Measurements from ENCODE around the gene ESRRA. TPM values are rescaled to one million over a fixed set of nuclear protein-coding genes. Genes with fewer than 3 reads are reported as not detected.
A peak's percentile ranks its signal among the peaks of the same experiment; 100 is the strongest.

ESRRA gene
- total RNA-seq, 4 donors from 2014 or later, result 65.0 to 93.6 (median 74.3) TPM

- 89% methylated on average over 10 of the region's 20 CpGs for WGBS
- H3K27me3 ChIP-seq, result no peaks in the 10 kb centered on the region
- no peak overlapping the region for H3K27ac ChIP-seq
- no peak overlapping the region for H3K4me3 ChIP-seq
- no peaks in the 10 kb centered on the region for H3K36me3 ChIP-seq
- no peaks in the 10 kb centered on the region for H3K9me3 ChIP-seq
- TF ChIP-seq POLR2AphosphoS5 (IDR thresholded peaks at IDR 0.05) (no peak), CTCF (IDR thresholded peaks at IDR 0.05) (no peak), POLR2A (IDR thresholded peaks at IDR 0.05) (no peak), EP300 (IDR thresholded peaks at IDR 0.05) (no peak)
- H3K4me1 ChIP-seq, result peaks cover 33% of the 10 kb centered on the region
- DNase-seq (ENCODE audit: low spot score in 2 of 2), result no peak
Observed at GRCh38 chr11:64353715-64354506, 48.6 kb downstream of the ESRRA start.

GRCh38 chr11:64355078-64355940, 50.0 kb downstream of the ESRRA start:
- H3K4me3 ChIP-seq, result peak overlapping the region; percentile 19
- peaks cover 41% of the 10 kb centered on the region for H3K4me1 ChIP-seq

GRCh38 chr11:64356498-64357411, 51.4 kb downstream of the ESRRA start:
- no peak overlapping the region for H3K27ac ChIP-seq
- no peaks in the 10 kb centered on the region for H3K27me3 ChIP-seq
- H3K4me1 ChIP-seq, result peaks cover 49% of the 10 kb centered on the region
- H3K4me3 ChIP-seq, result no peak overlapping the region
- TF ChIP-seq CTCF (IDR thresholded peaks at IDR 0.05) (peak in 1 of 2 donors; percentile 15), EP300 (IDR thresholded peaks at IDR 0.05) (no peak), POLR2A (IDR thresholded peaks at IDR 0.05) (no peak), POLR2AphosphoS5 (IDR thresholded peaks at IDR 0.05) (no peak)
- H3K36me3 ChIP-seq, result peaks cover 13% of the 10 kb centered on the region
- DNase-seq (ENCODE audit: low spot score in 2 of 2), result peak in 1 of 2 donors; percentile 65
- H3K9me3 ChIP-seq, result no peaks in the 10 kb centered on the region
- WGBS, result 82% methylated on average over 24 of the region's 25 CpGs

More at GRCh38 chr11:64355078-64355940, 50.0 kb downstream of the ESRRA start:
- Histone ChIP-seq H3K27ac (no peak overlapping the region), H3K9me3 (no peaks in the 10 kb centered on the region), H3K27me3 (no peaks in the 10 kb centered on the region), H3K36me3 (no peaks in the 10 kb centered on the region)
- TF ChIP-seq POLR2A (IDR thresholded peaks at IDR 0.05) (no peak), POLR2AphosphoS5 (IDR thresholded peaks at IDR 0.05) (no peak), CTCF (IDR thresholded peaks at IDR 0.05) (peak; percentile 14 to 76), EP300 (IDR thresholded peaks at IDR 0.05) (no peak)
- no peak for DNase-seq (ENCODE audit: low spot score in 2 of 2)
- WGBS, result 21% methylated on average over 13 of the region's 23 CpGs

GRCh38 chr11:64357446-64357845, 52.1 kb downstream of the ESRRA start:
- peaks cover 20% of the 10 kb centered on the region for H3K36me3 ChIP-seq
- no peak for DNase-seq (ENCODE audit: low spot score in 2 of 2)
- no peak overlapping the region for H3K27ac ChIP-seq
- H3K9me3 ChIP-seq, result no peaks in the 10 kb centered on the region
- H3K27me3 ChIP-seq, result no peaks in the 10 kb centered on the region
- H3K4me1 ChIP-seq, result peaks cover 49% of the 10 kb centered on the region
- H3K4me3 ChIP-seq, result no peak overlapping the region
- WGBS, result 82% methylated on average over 5 of the region's 6 CpGs
- TF ChIP-seq EP300 (IDR thresholded peaks at IDR 0.05), result no peak
- no peak for TF ChIP-seq POLR2AphosphoS5 (IDR thresholded peaks at IDR 0.05)
- TF ChIP-seq CTCF (IDR thresholded peaks at IDR 0.05), result no peak
- no peak for TF ChIP-seq POLR2A (IDR thresholded peaks at IDR 0.05)

Data from suprapubic skin (tissue), 4 donors.